Measurements from ENCODE around the gene TCF19. TPM values are rescaled to one million over a fixed set of nuclear protein-coding genes. Genes with fewer than 3 reads are reported as not detected.

The TCF19 gene
- total RNA-seq, 2 experiments from 2014 or later = 56.7 to 61.6 TPM

- CTCF ChIA-PET (ENCODE audit: unreplicated experiment) = no interaction called here
Observed at GRCh38 chr6:31171931-31172905, 13.8 kb downstream of the TCF19 start.

DNA sequence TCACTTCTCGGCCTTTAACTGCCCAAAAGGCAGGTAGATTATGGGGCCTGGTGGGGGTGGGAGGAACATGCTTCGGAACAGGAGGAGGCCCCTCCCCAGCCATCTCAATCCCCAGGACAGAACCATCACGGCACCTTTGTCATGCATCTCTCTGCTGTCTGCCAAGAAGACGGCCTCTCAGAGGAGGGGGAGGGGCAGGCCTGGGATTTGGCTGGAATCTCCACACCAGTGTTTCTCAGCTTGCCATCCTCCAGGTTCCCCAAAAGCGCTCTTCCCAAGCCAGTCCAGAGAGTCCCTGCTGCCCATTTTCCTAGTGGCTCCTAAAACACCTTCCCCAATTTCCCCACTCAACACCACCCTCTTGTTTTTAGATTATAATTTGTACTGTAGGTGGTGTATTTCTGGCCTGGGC lies 14.6 kb downstream of the TCF19 start:
- ChIA-PET CTCF (ENCODE audit: unreplicated experiment) (no interaction called here), POLR2A (interaction anchor here (0.6 kb wide), 1 partner anchor 193 kb away, joined by 4 read pairs; no protein-coding TSS in a partner anchor)
- DNase-seq (ENCODE audit: low spot score) = no peak
- Histone ChIP-seq H3K9me3 (ENCODE audit: low read length) (no peaks in the 10 kb centered on the region), H3K27ac (ENCODE audit: low read depth, low read length, poor library complexity, severe bottlenecking) (no peak overlapping the region), H3K9me2 (ENCODE audit: insufficient read depth, low read length) (no peaks in the 10 kb centered on the region), H3K79me2 (ENCODE audit: insufficient read depth, low read depth, low read length) (no peaks in the 10 kb centered on the region), H3K4me2 (ENCODE audit: low read length) (no peak overlapping the region), H4K20me1 (ENCODE audit: insufficient read depth, low read length) (no peaks in the 10 kb centered on the region), H2AFZ (ENCODE audit: low read length) (no peak overlapping the region), H3K4me1 (ENCODE audit: insufficient read depth, low read length, poor library complexity, severe bottlenecking) (peaks cover under 1% of the 10 kb centered on the region), H3K36me3 (ENCODE audit: insufficient read depth, low read length) (no peaks in the 10 kb centered on the region), H3K4me3 (ENCODE audit: low read depth, low read length, poor library complexity, severe bottlenecking) (no peak overlapping the region)
- no peak for TF ChIP-seq EZH2phosphoT487 (IDR thresholded peaks at IDR 0.05; ENCODE audit: borderline replicate concordance, low read depth, low read length)
- TF ChIP-seq, protein P1, sequence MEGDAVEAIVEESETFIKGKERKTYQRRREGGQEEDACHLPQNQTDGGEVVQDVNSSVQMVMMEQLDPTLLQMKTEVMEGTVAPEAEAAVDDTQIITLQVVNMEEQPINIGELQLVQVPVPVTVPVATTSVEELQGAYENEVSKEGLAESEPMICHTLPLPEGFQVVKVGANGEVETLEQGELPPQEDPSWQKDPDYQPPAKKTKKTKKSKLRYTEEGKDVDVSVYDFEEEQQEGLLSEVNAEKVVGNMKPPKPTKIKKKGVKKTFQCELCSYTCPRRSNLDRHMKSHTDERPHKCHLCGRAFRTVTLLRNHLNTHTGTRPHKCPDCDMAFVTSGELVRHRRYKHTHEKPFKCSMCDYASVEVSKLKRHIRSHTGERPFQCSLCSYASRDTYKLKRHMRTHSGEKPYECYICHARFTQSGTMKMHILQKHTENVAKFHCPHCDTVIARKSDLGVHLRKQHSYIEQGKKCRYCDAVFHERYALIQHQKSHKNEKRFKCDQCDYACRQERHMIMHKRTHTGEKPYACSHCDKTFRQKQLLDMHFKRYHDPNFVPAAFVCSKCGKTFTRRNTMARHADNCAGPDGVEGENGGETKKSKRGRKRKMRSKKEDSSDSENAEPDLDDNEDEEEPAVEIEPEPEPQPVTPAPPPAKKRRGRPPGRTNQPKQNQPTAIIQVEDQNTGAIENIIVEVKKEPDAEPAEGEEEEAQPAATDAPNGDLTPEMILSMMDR (conservative IDR thresholded peaks at IDR 0.05; ENCODE audit: low read length) = no peak
- no TSS peak for BruUV-seq (replicated peaks)
- intact Hi-C loops (cut with micrococcal nuclease; ENCODE audit: unreplicated experiment) = no loop called here

More at GRCh38 chr6:31171931-31172905, 13.8 kb downstream of the TCF19 start:
- Histone ChIP-seq H3K9me3 (ENCODE audit: low read length) (no peaks in the 10 kb centered on the region), H3K27ac (ENCODE audit: low read depth, low read length, poor library complexity, severe bottlenecking) (no peak overlapping the region), H2AFZ (ENCODE audit: low read length) (no peak overlapping the region), H3K4me3 (ENCODE audit: low read depth, low read length, poor library complexity, severe bottlenecking) (no peak overlapping the region), H3K9me2 (ENCODE audit: insufficient read depth, low read length) (no peaks in the 10 kb centered on the region), H4K20me1 (ENCODE audit: insufficient read depth, low read length) (no peaks in the 10 kb centered on the region), H3K36me3 (ENCODE audit: insufficient read depth, low read length) (no peaks in the 10 kb centered on the region), H3K79me2 (ENCODE audit: insufficient read depth, low read depth, low read length) (no peaks in the 10 kb centered on the region), H3K4me2 (ENCODE audit: low read length) (no peak overlapping the region), H3K4me1 (ENCODE audit: insufficient read depth, low read length, poor library complexity, severe bottlenecking) (no peaks in the 10 kb centered on the region)
- POLR2A ChIA-PET = interaction anchor here (0.6 kb wide), 1 partner anchor 192 kb away, joined by 4 read pairs; no protein-coding TSS in a partner anchor
- no peak for DNase-seq (ENCODE audit: low spot score)
- BruUV-seq (replicated peaks) = no TSS peak
- TF ChIP-seq, protein P1 (conservative IDR thresholded peaks at IDR 0.05; ENCODE audit: low read length) = no peak
- no peak for TF ChIP-seq EZH2phosphoT487 (IDR thresholded peaks at IDR 0.05; ENCODE audit: borderline replicate concordance, low read depth, low read length)
- intact Hi-C loops (cut with micrococcal nuclease; ENCODE audit: unreplicated experiment) = no loop called here

DNA sequence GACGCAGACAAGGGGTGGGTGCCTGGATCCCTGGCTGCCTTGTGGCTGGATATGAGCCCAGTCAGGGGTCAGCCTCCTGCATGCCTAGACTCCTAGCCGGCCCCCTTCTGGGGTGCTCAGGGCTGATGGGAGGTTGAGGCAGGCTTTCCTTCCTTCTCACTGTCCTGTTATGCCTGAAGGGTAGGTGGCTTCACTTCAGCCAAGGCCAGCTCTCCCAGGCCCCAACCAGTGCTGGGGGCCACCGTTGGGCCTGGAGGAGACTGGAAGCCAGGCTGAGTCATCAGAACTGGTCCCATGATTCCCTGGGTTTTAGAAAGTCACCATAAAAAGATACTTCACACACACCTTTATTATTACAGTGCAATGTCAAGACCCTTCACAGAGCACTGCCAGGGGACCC lies 15.0 kb downstream of the TCF19 start:
- Histone ChIP-seq H3K4me3 (ENCODE audit: low read depth, low read length, poor library complexity, severe bottlenecking) (no peak overlapping the region), H2AFZ (ENCODE audit: low read length) (no peak overlapping the region), H3K79me2 (ENCODE audit: insufficient read depth, low read depth, low read length) (no peaks in the 10 kb centered on the region), H3K9me2 (ENCODE audit: insufficient read depth, low read length) (no peaks in the 10 kb centered on the region), H3K4me2 (ENCODE audit: low read length) (no peak overlapping the region), H3K4me1 (ENCODE audit: insufficient read depth, low read length, poor library complexity, severe bottlenecking) (peaks cover 5% of the 10 kb centered on the region), H4K20me1 (ENCODE audit: insufficient read depth, low read length) (no peaks in the 10 kb centered on the region), H3K9me3 (ENCODE audit: low read length) (no peaks in the 10 kb centered on the region), H3K36me3 (ENCODE audit: insufficient read depth, low read length) (no peaks in the 10 kb centered on the region), H3K27ac (ENCODE audit: low read depth, low read length, poor library complexity, severe bottlenecking) (no peak overlapping the region)
- no peak for DNase-seq (ENCODE audit: low spot score)
- no TSS peak for BruUV-seq (replicated peaks)
- ChIA-PET POLR2A (interaction anchor here (0.6 kb wide), 1 partner anchor 118 kb away, joined by 3 read pairs; no protein-coding TSS in a partner anchor), CTCF (ENCODE audit: unreplicated experiment) (no interaction called here)
- intact Hi-C loops (cut with micrococcal nuclease; ENCODE audit: unreplicated experiment) = no loop called here
- no peak for TF ChIP-seq EZH2phosphoT487 (IDR thresholded peaks at IDR 0.05; ENCODE audit: borderline replicate concordance, low read depth, low read length)
- TF ChIP-seq, protein P1 (conservative IDR thresholded peaks at IDR 0.05; ENCODE audit: low read length) = no peak

All from OCI-LY7 (cell line).